ENCODE results near the gene TXLNB.
"Not testable (repeated sequence)": the region's sequence is repeated elsewhere in the genome, so short reads cannot be mapped to it uniquely, and the experiment has no call there.

TXLNB gene

GRCh38 chr6:139242457-139243240 lies 49.1 kb downstream of the TXLNB start:
- DNase-seq (ENCODE audit: low read depth, low spot score) = no peak

DNA sequence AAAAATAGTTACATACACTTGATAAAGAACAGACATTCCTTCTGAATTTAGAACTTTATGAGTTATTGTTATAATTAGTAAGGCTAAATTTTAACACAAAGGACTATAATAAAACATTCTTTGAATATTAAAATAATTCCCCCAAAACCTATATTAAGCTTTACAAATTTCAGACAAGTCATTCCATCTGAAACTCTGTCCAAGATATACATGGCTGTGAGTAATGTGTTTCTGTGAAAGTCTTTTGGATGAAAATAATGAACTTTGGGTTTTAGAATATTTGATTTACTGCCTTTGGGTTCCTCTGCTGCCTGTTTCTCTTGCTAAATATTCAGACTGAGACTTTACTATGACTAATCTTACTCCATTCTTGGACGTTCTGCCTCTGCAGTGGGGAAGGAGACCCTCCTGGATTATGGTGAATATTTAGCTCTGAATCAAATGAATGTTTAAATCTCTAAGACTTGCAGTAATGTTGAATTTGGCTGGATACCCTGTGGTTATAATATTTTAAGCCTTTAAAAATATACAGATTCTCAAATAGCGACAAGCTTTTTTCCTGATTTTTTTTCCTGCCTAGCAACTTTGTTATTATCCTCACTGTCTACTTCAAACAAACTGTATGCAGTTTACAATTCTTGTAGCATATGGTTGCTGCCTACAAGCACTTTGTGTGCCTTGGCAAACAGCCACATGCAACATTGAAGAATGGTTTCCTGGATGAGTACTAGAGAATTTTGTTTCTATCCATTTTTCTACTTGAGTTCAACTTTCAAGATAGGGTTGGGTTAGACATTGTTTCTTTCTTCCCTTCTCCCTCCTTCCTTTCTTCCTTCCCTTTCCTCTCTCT lies 51.4 kb downstream of the TXLNB start:
- no peak overlapping the region for H3K27ac ChIP-seq

More at GRCh38 chr6:139242457-139243240, 49.1 kb downstream of the TXLNB start:
- no peak overlapping the region for H3K27ac ChIP-seq

GRCh38 chr6:139239064-139239463 lies 52.7 kb downstream of the TXLNB start:
- DNase-seq (ENCODE audit: low read depth, low spot score) = no peak
- no peak overlapping the region for H3K27ac ChIP-seq

More for the DNA sequence above, 51.4 kb downstream of the TXLNB start:
- no peak for DNase-seq (ENCODE audit: low read depth, low spot score)

GRCh38 chr6:139236105-139236504 lies 55.7 kb downstream of the TXLNB start:
- no peak for DNase-seq (ENCODE audit: low read depth, low spot score)
- no peak overlapping the region for H3K27ac ChIP-seq

GRCh38 chr6:139235661-139236060 lies 56.1 kb downstream of the TXLNB start:
- DNase-seq (ENCODE audit: low read depth, low spot score) = no peak
- no peak overlapping the region for H3K27ac ChIP-seq

GRCh38 chr6:139234193-139234592 lies 57.6 kb downstream of the TXLNB start:
- DNase-seq (ENCODE audit: low read depth, low spot score); H3K27ac ChIP-seq: not testable (repeated sequence)

- no peak overlapping the region for H3K27ac ChIP-seq
- DNase-seq (ENCODE audit: low read depth, low spot score) = no peak
These were observed 60.6 kb downstream of the TXLNB start for GRCh38 chr6:139231206-139231605.

DNA sequence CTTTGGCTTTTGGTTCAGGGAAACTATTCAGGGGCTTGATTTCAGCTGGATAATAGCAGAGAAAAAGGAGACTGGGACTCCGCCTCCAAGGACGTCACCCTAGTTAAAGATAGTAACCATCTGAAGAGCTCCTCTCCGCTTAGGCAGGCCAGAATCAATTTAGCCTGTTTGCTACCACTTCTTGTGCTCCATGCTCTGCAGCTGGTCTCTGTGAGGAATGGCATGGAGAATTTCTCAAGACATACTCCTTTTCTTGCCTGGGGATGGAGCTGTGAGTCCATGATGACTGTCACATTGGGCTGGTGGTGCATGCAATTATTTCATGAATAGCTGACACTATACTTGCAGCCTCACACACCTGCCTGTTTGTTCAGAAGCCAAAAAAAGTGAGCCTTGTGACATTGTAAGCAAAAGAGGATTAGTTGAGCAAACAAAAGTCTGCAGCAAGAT lies 61.4 kb downstream of the TXLNB start:
- DNase-seq (ENCODE audit: low read depth, low spot score) = peak; percentile 45
- H3K27ac ChIP-seq = no peak overlapping the region

DNA sequence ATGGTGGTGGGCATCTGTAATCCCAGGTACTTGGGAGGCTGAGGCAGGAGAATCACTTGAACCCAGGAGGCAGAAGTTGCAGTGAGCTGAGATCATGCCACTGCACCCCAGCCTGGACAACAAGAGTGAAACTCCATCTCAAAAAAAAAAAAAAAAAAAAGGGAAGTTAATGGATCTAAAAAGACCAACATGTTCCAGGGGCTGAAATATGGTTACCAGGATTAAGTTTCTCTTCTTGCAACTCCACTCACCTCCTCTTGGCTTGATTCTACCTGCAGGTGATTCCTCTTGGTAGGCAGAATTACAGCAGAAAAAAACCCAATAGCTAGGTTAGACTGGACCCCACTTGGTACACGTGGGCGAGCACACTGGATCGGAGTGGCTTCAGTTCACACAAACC lies 63.4 kb downstream of the TXLNB start:
- DNase-seq (ENCODE audit: low read depth, low spot score) = not testable (repeated sequence)

GRCh38 chr6:139219746-139220145 lies 72.1 kb downstream of the TXLNB start:
- H3K27ac ChIP-seq = peak overlapping the region; percentile 38

More for the DNA sequence above, 63.4 kb downstream of the TXLNB start:
- H3K27ac ChIP-seq = not testable (repeated sequence)

GRCh38 chr6:139219271-139219729 lies 72.5 kb downstream of the TXLNB start:
- H3K27ac ChIP-seq = peak overlapping the region; percentile 38
- peak; percentile 72 for DNase-seq (ENCODE audit: low read depth, low spot score)

More at GRCh38 chr6:139219746-139220145, 72.1 kb downstream of the TXLNB start:
- DNase-seq (ENCODE audit: low read depth, low spot score) = no peak

- DNase-seq (ENCODE audit: low read depth, low spot score); H3K27ac ChIP-seq: not testable (repeated sequence)
These were observed 79.3 kb downstream of the TXLNB start for GRCh38 chr6:139212460-139212859.

DNA sequence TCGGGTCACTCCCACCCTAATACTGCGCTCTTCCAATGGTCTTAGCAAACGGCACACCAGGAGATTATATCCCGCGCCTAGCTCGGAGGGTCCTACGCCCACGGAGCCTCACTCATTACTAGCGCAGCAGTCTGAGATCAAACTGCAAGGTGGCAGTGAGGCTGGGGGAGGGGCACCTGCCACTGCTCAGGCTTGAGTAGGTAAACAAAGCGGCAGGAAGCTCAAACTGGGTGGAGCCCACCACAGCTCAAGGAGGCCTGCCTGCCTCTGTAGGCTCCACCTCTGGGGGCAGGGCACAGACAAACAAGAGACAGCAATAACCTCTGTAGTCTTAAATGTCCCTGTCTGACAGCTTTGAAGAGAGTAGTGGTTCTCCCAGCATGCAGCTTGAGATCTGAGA lies 81.0 kb downstream of the TXLNB start:
- DNase-seq (ENCODE audit: low read depth, low spot score); H3K27ac ChIP-seq: not testable (repeated sequence)

- H3K27ac ChIP-seq = no peak overlapping the region
- DNase-seq (ENCODE audit: low read depth, low spot score) = no peak
These were observed 86.0 kb downstream of the TXLNB start for GRCh38 chr6:139205843-139206242.

DNA sequence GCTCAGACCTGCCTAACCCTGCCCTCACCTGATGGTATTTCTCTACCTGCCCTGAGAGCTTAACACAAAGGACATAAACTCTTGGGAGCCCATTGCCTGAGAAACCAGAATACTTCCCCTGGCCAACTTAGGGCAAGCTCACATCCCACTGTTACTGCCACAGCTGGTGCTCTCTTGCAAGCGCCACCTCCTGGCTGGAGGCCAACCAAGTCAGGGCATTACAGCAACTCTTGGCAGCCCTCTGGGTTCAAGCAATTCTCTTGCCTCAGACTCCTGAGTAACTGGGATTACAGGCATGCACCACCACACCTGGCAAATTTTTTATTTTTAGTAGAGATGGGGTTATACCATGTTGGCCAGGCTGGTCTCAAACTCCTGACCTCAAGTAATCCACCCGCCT lies 86.8 kb downstream of the TXLNB start:
- no peak for DNase-seq (ENCODE audit: low read depth, low spot score)
- H3K27ac ChIP-seq = no peak overlapping the region

- no peak for DNase-seq (ENCODE audit: low read depth, low spot score)
These were observed 90.4 kb downstream of the TXLNB start for GRCh38 chr6:139201378-139201777.

DNA sequence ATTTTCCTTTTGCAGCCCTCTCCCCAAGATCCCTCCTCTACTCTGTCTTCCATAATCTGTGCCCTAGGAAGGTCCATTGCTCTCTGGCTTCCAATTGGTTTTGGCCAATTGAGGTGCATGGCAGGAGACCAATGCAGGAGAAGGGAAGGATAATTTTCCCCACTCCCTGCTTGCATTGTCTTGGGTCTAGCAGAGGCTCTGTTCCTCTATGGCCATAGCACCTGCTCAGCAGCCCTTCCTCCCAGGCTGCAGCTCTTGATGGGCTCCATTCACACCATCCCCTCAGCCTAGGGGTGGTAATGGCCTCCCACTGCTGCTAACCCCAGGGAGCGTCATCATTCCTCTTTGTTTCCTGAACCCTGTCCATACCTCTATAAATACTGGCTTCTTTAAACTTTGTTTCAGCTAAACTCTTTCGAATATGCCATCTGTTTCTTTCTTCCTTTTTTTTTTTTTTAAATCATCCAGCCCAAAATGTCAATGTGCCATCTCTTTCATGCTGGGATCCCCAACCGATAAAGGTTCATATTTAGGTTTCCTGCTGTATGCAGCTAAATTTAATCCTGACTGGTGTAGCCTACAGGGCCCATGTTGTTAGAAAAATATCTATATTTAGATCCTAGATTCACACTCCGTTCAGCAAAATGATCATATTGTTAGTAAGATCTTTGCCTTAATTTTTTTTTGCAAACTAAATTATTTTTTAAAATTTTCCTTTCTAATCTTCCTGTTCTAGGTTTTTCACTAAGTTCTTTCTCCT lies 93.1 kb downstream of the TXLNB start:
- H3K27ac ChIP-seq = no peak overlapping the region
- DNase-seq (ENCODE audit: low read depth, low spot score) = no peak

More at GRCh38 chr6:139201378-139201777, 90.4 kb downstream of the TXLNB start:
- H3K27ac ChIP-seq = no peak overlapping the region

- peak overlapping the region; percentile 61 for H3K27ac ChIP-seq
- DNase-seq (ENCODE audit: low read depth, low spot score) = no peak
These were observed 97.1 kb downstream of the TXLNB start for GRCh38 chr6:139194740-139195139.

All from epithelial cell of prostate (primary cell).